Measurements from ENCODE around the gene OAS1. TPM values are rescaled to one million over a fixed set of nuclear protein-coding genes. Genes with fewer than 3 reads are reported as not detected.

Gene OAS1
- polyA plus RNA-seq = 26.9 TPM
- long read RNA-seq, donor 1, partial matches to known transcripts = 0 of 3 reads
- long read RNA-seq, donor 1, other reads (novel, unspliced or antisense) = 0 of 3 reads
- long read RNA-seq, donor 2, transcript OAS1-203 (5 exons, 1,990 nt) = major isoform, 7 of 16 reads
- long read RNA-seq, donor 2, partial matches to known transcripts = 5 of 16 reads
- long read RNA-seq, donor 2, other reads (novel, unspliced or antisense) = 0 of 16 reads
- long read RNA-seq, donor 3 = 0 reads
- long read RNA-seq, donor 4, partial matches to known transcripts = 0 of 1 reads
- long read RNA-seq, donor 4, other reads (novel, unspliced or antisense) = 0 of 1 reads
- long read RNA-seq, donor 5, partial matches to known transcripts = 0 of 4 reads
- long read RNA-seq, donor 5, other reads (novel, unspliced or antisense) = 0 of 4 reads
- long read RNA-seq, donor 6, transcript OAS1-203 (5 exons, 1,990 nt) = major isoform, 7 of 8 reads
- long read RNA-seq, donor 6, partial matches to known transcripts = 0 of 8 reads
- long read RNA-seq, donor 6, other reads (novel, unspliced or antisense) = 0 of 8 reads
- long read RNA-seq, donor 7, partial matches to known transcripts = 0 of 3 reads
- long read RNA-seq, donor 7, other reads (novel, unspliced or antisense) = 0 of 3 reads
- long read RNA-seq, donor 8, transcript OAS1-203 (5 exons, 1,990 nt) = minor isoform, 6 of 27 reads
- long read RNA-seq, donor 8, transcript OAS1-201 (6 exons, 1,816 nt) = major isoform, 17 of 27 reads
- long read RNA-seq, donor 8, partial matches to known transcripts = 0 of 27 reads
- long read RNA-seq, donor 8, other reads (novel, unspliced or antisense) = 0 of 27 reads
- long read RNA-seq, donor 9, transcript OAS1-201 (6 exons, 1,816 nt) = major isoform, 16 of 29 reads
- long read RNA-seq, donor 9, partial matches to known transcripts = 11 of 29 reads
- long read RNA-seq, donor 9, other reads (novel, unspliced or antisense) = 0 of 29 reads
- long read RNA-seq, donor 10, transcript OAS1-201 (6 exons, 1,816 nt) = major isoform, 11 of 15 reads
- long read RNA-seq, donor 10, partial matches to known transcripts = 0 of 15 reads
- long read RNA-seq, donor 10, other reads (novel, unspliced or antisense) = 0 of 15 reads
- long read RNA-seq, donor 11, transcript OAS1-201 (6 exons, 1,816 nt) = major isoform, 20 of 22 reads
- long read RNA-seq, donor 11, partial matches to known transcripts = 0 of 22 reads
- long read RNA-seq, donor 11, other reads (novel, unspliced or antisense) = 0 of 22 reads

DNA sequence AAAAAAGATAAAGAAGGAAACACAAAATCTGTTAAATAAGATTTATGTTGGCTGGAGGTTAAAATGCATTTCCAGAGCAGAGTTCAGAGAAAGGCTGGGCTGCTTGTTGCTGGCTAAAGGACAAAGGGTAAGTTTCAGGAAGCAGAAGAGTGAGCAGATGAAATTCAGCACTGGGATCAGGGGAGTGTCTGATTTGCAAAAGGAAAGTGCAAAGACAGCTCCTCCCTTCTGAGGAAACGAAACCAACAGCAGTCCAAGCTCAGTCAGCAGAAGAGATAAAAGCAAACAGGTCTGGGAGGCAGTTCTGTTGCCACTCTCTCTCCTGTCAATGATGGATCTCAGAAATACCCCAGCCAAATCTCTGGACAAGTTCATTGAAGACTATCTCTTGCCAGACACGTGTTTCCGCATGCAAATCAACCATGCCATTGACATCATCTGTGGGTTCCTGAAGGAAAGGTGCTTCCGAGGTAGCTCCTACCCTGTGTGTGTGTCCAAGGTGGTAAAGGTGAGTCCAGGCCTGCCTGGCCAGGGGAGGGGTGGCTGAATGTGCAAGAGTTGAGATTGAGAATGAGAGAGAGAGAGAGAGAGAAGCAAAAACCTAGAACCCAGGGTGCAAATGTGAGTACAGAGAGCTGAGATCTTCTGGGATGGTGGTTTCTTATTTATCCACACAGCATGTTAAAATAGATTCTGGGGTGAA lies at the start of gene OAS1:
Gene OAS1, plus strand, starts transcription at position 251 of the 703 bp plus-strand sequence. Its CDS starts 78 bp downstream, at position 329.
- Histone ChIP-seq H3K27ac (ENCODE audit: low read length) (peak within 1 kb of the TSS; percentile 91), H3K4me3 (ENCODE audit: low read length) (peak within 1 kb of the TSS; percentile 51), H3K27me3 (ENCODE audit: control insufficient read depth, insufficient read depth, low read length) (no peaks in the 10 kb centered on the region), H3K36me3 (ENCODE audit: control insufficient read depth, insufficient read depth, low read length) (no peaks in the 10 kb centered on the region), H3K4me1 (ENCODE audit: control insufficient read depth, insufficient read depth, low read length) (peaks cover 24% of the 10 kb centered on the region), H3K9me3 (ENCODE audit: control insufficient read depth, low read depth, low read length) (no peaks in the 10 kb centered on the region)
- no CpG with 5 or more reads among the region's 4 CpGs for WGBS (ENCODE audit: insufficient coverage, low lambda C conversion rate)
- peak; percentile 85 to 95 for DNase-seq

DNA sequence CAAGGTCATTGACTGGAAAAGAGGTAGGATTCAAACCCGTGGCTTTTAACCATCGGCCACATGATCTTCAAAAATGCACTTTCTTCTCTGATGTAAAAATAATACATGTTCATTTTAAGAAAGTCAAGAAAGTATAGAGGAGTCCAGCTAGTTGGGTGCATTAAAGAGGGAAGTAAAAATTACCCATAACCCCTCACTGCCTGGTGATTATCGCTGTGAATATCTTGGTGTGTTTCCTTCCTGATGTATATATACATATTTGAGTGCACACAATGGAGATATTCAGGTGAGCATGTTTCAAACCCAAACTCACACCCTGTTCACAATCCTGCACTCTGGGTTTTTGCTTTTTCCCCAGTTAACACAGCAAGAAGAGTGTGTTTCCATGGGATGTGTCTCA lies 47.5 kb upstream of the OAS1 start:
- no peaks in the 10 kb centered on the region for H3K36me3 ChIP-seq (ENCODE audit: control insufficient read depth, insufficient read depth, low read length)
- WGBS (ENCODE audit: insufficient coverage, low lambda C conversion rate) = no CpG with 5 or more reads among the region's 3 CpGs
- no peak for DNase-seq
- no peak overlapping the region for H3K4me3 ChIP-seq (ENCODE audit: low read length)
- H3K27ac ChIP-seq (ENCODE audit: low read length) = no peak overlapping the region
- H3K27me3 ChIP-seq (ENCODE audit: control insufficient read depth, insufficient read depth, low read length) = peaks cover 5% of the 10 kb centered on the region
- H3K9me3 ChIP-seq (ENCODE audit: control insufficient read depth, low read depth, low read length) = no peaks in the 10 kb centered on the region
- H3K4me1 ChIP-seq (ENCODE audit: control insufficient read depth, insufficient read depth, low read length) = no peaks in the 10 kb centered on the region

- H3K27me3 ChIP-seq (ENCODE audit: control insufficient read depth, insufficient read depth, low read length) = peaks cover 5% of the 10 kb centered on the region
- H3K4me3 ChIP-seq (ENCODE audit: low read length) = no peak overlapping the region
- H3K4me1 ChIP-seq (ENCODE audit: control insufficient read depth, insufficient read depth, low read length) = no peaks in the 10 kb centered on the region
- no CpG with 5 or more reads among the region's 5 CpGs for WGBS (ENCODE audit: insufficient coverage, low lambda C conversion rate)
- no peaks in the 10 kb centered on the region for H3K9me3 ChIP-seq (ENCODE audit: control insufficient read depth, low read depth, low read length)
- DNase-seq = no peak
- H3K27ac ChIP-seq (ENCODE audit: low read length) = no peak overlapping the region
- H3K36me3 ChIP-seq (ENCODE audit: control insufficient read depth, insufficient read depth, low read length) = no peaks in the 10 kb centered on the region
Observed at GRCh38 chr12:112860181-112860580, 46.6 kb upstream of the OAS1 start.

- Histone ChIP-seq H3K36me3 (ENCODE audit: control insufficient read depth, insufficient read depth, low read length) (no peaks in the 10 kb centered on the region), H3K27me3 (ENCODE audit: control insufficient read depth, insufficient read depth, low read length) (peaks cover 5% of the 10 kb centered on the region), H3K4me1 (ENCODE audit: control insufficient read depth, insufficient read depth, low read length) (no peaks in the 10 kb centered on the region), H3K4me3 (ENCODE audit: low read length) (no peak overlapping the region), H3K27ac (ENCODE audit: low read length) (no peak overlapping the region), H3K9me3 (ENCODE audit: control insufficient read depth, low read depth, low read length) (no peaks in the 10 kb centered on the region)
- no peak for DNase-seq
- no CpG with 5 or more reads among the region's 7 CpGs for WGBS (ENCODE audit: insufficient coverage, low lambda C conversion rate)
Observed at GRCh38 chr12:112861284-112861683, 45.5 kb upstream of the OAS1 start.

GRCh38 chr12:112862636-112863290 lies 44.0 kb upstream of the OAS1 start:
- DNase-seq = no peak
- Histone ChIP-seq H3K4me1 (ENCODE audit: control insufficient read depth, insufficient read depth, low read length) (no peaks in the 10 kb centered on the region), H3K27ac (ENCODE audit: low read length) (no peak overlapping the region), H3K27me3 (ENCODE audit: control insufficient read depth, insufficient read depth, low read length) (no peaks in the 10 kb centered on the region), H3K36me3 (ENCODE audit: control insufficient read depth, insufficient read depth, low read length) (no peaks in the 10 kb centered on the region), H3K9me3 (ENCODE audit: control insufficient read depth, low read depth, low read length) (no peaks in the 10 kb centered on the region), H3K4me3 (ENCODE audit: low read length) (no peak overlapping the region)
- WGBS (ENCODE audit: insufficient coverage, low lambda C conversion rate) = no CpG with 5 or more reads among the region's 11 CpGs

DNA sequence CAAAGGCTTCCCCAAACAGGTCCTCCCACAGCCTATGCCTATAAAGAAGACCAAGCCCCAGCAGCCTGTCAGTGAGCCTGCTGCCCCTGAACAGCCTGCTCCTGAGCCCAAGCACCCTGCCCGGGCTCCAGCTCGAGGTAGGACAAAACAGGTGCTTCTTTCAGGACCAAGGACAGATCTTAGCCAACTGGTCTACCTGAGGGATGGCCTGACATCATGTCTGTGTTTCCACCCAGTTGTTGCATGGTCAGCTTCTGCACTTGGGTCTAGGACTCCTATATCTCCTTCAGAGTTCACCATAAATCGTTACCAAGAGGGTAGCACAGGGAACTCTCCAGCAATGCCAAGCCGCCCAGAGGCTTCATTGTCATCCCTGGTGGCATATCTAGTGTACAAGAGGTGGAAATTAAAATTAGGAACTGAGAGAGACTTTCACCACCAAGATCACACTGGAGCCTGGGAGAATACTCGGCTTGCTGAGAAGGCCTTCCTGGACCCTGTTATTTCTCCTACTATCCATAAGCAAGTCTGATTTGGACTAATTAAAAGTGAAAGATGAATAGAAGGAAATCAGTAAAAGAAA lies 38.2 kb upstream of the OAS1 start:
- no peak for DNase-seq
- Histone ChIP-seq H3K4me3 (ENCODE audit: low read length) (no peak overlapping the region), H3K36me3 (ENCODE audit: control insufficient read depth, insufficient read depth, low read length) (no peaks in the 10 kb centered on the region), H3K27ac (ENCODE audit: low read length) (no peak overlapping the region), H3K27me3 (ENCODE audit: control insufficient read depth, insufficient read depth, low read length) (no peaks in the 10 kb centered on the region), H3K9me3 (ENCODE audit: control insufficient read depth, low read depth, low read length) (no peaks in the 10 kb centered on the region), H3K4me1 (ENCODE audit: control insufficient read depth, insufficient read depth, low read length) (no peaks in the 10 kb centered on the region)
- WGBS (ENCODE audit: insufficient coverage, low lambda C conversion rate) = 100% methylated on average over 1 of the region's 5 CpGs

DNA sequence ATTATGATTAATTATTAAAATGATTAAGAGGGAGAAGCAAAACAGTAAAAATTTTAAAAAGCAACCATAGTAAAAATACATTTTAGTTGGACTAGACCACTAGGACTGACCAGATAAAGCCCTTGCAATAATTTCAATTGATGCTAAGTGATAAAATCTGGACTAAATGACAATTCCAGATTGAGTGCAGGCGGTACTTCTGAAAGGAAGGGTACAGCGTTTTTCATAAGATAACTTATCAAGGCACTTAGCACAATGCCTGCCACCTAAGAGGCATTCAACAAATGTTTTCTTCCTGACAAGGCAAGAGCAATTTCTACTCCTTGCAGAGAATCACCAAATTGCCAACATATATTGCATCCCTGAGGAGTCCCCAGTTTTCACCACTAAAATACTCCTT lies 37.7 kb upstream of the OAS1 start:
- Histone ChIP-seq H3K27ac (ENCODE audit: low read length) (no peak overlapping the region), H3K27me3 (ENCODE audit: control insufficient read depth, insufficient read depth, low read length) (no peaks in the 10 kb centered on the region), H3K4me3 (ENCODE audit: low read length) (no peak overlapping the region), H3K9me3 (ENCODE audit: control insufficient read depth, low read depth, low read length) (no peaks in the 10 kb centered on the region), H3K4me1 (ENCODE audit: control insufficient read depth, insufficient read depth, low read length) (no peaks in the 10 kb centered on the region), H3K36me3 (ENCODE audit: control insufficient read depth, insufficient read depth, low read length) (no peaks in the 10 kb centered on the region)
- 100% methylated on average over 1 of the region's 2 CpGs for WGBS (ENCODE audit: insufficient coverage, low lambda C conversion rate)
- no peak for DNase-seq

DNA sequence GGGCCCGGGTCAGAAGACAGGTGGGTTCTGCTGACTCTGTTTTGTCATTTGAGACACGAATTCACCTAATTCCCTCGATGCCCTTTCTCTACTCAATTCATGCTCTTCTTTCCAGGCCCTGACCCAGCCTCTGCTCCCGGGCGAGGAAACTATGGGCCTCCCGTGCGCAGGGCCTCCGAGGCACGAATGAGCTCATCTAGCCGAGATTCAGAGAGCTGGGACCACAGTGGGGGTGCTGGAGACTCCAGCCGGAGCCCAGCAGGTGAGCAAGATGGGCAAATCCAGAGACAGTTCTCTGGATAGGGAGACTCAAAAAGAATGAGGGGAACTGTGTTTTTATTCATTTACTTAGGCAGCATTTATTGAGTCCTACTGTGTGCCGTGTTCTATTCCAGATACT lies 37.0 kb upstream of the OAS1 start:
- 65% methylated on average over 2 of the region's 12 CpGs for WGBS (ENCODE audit: insufficient coverage, low lambda C conversion rate)
- H3K27me3 ChIP-seq (ENCODE audit: control insufficient read depth, insufficient read depth, low read length) = no peaks in the 10 kb centered on the region
- H3K4me1 ChIP-seq (ENCODE audit: control insufficient read depth, insufficient read depth, low read length) = no peaks in the 10 kb centered on the region
- H3K9me3 ChIP-seq (ENCODE audit: control insufficient read depth, low read depth, low read length) = no peaks in the 10 kb centered on the region
- no peaks in the 10 kb centered on the region for H3K36me3 ChIP-seq (ENCODE audit: control insufficient read depth, insufficient read depth, low read length)
- no peak overlapping the region for H3K4me3 ChIP-seq (ENCODE audit: low read length)
- DNase-seq = no peak
- H3K27ac ChIP-seq (ENCODE audit: low read length) = no peak overlapping the region

- Histone ChIP-seq H3K4me3 (ENCODE audit: low read length) (no peak overlapping the region), H3K27me3 (ENCODE audit: control insufficient read depth, insufficient read depth, low read length) (no peaks in the 10 kb centered on the region), H3K36me3 (ENCODE audit: control insufficient read depth, insufficient read depth, low read length) (no peaks in the 10 kb centered on the region), H3K27ac (ENCODE audit: low read length) (no peak overlapping the region), H3K9me3 (ENCODE audit: control insufficient read depth, low read depth, low read length) (no peaks in the 10 kb centered on the region), H3K4me1 (ENCODE audit: control insufficient read depth, insufficient read depth, low read length) (no peaks in the 10 kb centered on the region)
- DNase-seq = no peak
- no CpG with 5 or more reads among the region's 8 CpGs for WGBS (ENCODE audit: insufficient coverage, low lambda C conversion rate)
Observed at GRCh38 chr12:112870267-112870980, 36.3 kb upstream of the OAS1 start.

Measured in large intestine (tissue), 12 donors.